Activated T-cell treated with anti-CD3 and anti-CD28 coated beads, Interleukin-2, amount 50 U/mL, for 24 hours (primary cell): ENCODE results near the gene CLEC4F.
A peak's percentile ranks its signal among the peaks of the same experiment; 100 is the strongest.

Source experiments
- DNase-seq: peaks from one replicate; pipeline ENCODE4 v3.0.0-alpha.2; 2020
- H3K27ac Mint-ChIP-seq: 2 replicates; pipeline ENCODE4 v1.8.0; 2020; ENCODE audit warnings: mild to moderate bottlenecking, mixed read lengths
- H3K27me3 Mint-ChIP-seq: 2 replicates; pipeline ENCODE4 v1.8.0; 2020; ENCODE audit warnings: mixed read lengths
- H3K36me3 Mint-ChIP-seq: 2 replicates; pipeline ENCODE4 v1.8.0; 2020; ENCODE audit warnings: low read depth, mixed read lengths
- H3K4me1 Mint-ChIP-seq: 2 replicates; pipeline ENCODE4 v1.8.0; 2020; ENCODE audit warnings: low read depth, mixed read lengths
- H3K4me3 Mint-ChIP-seq: 2 replicates; pipeline ENCODE4 v1.8.0; 2020; ENCODE audit warnings: mild to moderate bottlenecking, moderate library complexity, mixed read lengths
- H3K9me3 Mint-ChIP-seq: 2 replicates; pipeline ENCODE4 v1.8.0; 2020; ENCODE audit warnings: mixed read lengths

CLEC4F gene

GRCh38 chr2:70767079-70767698 is 53.2 kb downstream of the CLEC4F start:
- Mint-ChIP-seq H3K27ac (no peak overlapping the region), H3K4me1 (peaks cover 20% of the 10 kb centered on the region), H3K4me3 (peak overlapping the region; percentile 81), H3K36me3 (no peaks in the 10 kb centered on the region), H3K27me3 (peaks cover 54% of the 10 kb centered on the region), H3K9me3 (no peaks in the 10 kb centered on the region)
- peak; percentile 53 for DNase-seq

GRCh38 chr2:70766357-70767078 is 53.9 kb downstream of the CLEC4F start:
- Mint-ChIP-seq H3K9me3 (no peaks in the 10 kb centered on the region), H3K4me1 (peaks cover 20% of the 10 kb centered on the region), H3K27ac (no peak overlapping the region), H3K4me3 (peak overlapping the region; percentile 75), H3K27me3 (peaks cover 54% of the 10 kb centered on the region), H3K36me3 (no peaks in the 10 kb centered on the region)
- no peak for DNase-seq

- no peak for DNase-seq
- Mint-ChIP-seq H3K36me3 (no peaks in the 10 kb centered on the region), H3K27ac (no peak overlapping the region), H3K9me3 (no peaks in the 10 kb centered on the region), H3K4me1 (peaks cover 20% of the 10 kb centered on the region), H3K27me3 (peaks cover 48% of the 10 kb centered on the region), H3K4me3 (no peak overlapping the region)
Observed at GRCh38 chr2:70765507-70765906, 54.9 kb downstream of the CLEC4F start.

- Mint-ChIP-seq H3K36me3 (no peaks in the 10 kb centered on the region), H3K27ac (no peak overlapping the region), H3K9me3 (no peaks in the 10 kb centered on the region), H3K4me3 (no peak overlapping the region), H3K27me3 (peaks cover 25% of the 10 kb centered on the region), H3K4me1 (no peaks in the 10 kb centered on the region)
- DNase-seq = no peak
Observed at GRCh38 chr2:70759446-70759845, 61.0 kb downstream of the CLEC4F start.
